OCI-LY7 (cell line): ENCODE measurements around the gene CBFB.

Experiments used
- EZH2phosphoT487 ChIP-seq: fragments of 200-600 bp; sonication (generic); IDR thresholded peaks from 2 replicates; pipeline ENCODE4 v1.6.1; 2018; ENCODE audit warnings: low read depth, borderline replicate concordance, mild to moderate bottlenecking, mixed run types, antibody characterized with exemption, low read length, moderate library complexity, mixed read lengths
- TF ChIP-seq, protein P1 (sequence below): fragments of 200-600 bp; sonication (generic); conservative IDR thresholded peaks from 2 replicates; pipeline ENCODE4 v1.5.1; 2014; ENCODE audit warnings: mild to moderate bottlenecking, antibody characterized with exemption, low read length, moderate library complexity, mixed read lengths

DNA sequence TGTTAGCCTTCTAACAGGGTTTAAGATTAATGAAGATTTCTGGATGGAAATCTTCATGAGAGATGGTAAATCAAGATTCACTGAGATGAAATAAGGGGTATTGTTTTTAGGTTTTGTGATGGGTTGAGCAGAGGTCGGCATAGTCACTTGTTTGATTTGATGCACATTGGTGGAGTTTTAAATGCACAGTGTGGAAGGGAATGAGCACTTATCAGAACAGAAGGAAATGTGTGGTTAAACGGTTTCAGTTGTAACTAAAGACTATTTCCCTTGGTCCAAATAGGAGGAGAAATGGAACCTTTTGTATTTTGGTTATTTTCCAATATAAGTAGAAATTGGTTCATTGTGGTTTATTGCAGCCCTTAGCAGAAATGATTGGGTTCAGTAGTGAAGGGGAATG is 34.1 kb downstream of the CBFB start:
- TF ChIP-seq, protein P1, sequence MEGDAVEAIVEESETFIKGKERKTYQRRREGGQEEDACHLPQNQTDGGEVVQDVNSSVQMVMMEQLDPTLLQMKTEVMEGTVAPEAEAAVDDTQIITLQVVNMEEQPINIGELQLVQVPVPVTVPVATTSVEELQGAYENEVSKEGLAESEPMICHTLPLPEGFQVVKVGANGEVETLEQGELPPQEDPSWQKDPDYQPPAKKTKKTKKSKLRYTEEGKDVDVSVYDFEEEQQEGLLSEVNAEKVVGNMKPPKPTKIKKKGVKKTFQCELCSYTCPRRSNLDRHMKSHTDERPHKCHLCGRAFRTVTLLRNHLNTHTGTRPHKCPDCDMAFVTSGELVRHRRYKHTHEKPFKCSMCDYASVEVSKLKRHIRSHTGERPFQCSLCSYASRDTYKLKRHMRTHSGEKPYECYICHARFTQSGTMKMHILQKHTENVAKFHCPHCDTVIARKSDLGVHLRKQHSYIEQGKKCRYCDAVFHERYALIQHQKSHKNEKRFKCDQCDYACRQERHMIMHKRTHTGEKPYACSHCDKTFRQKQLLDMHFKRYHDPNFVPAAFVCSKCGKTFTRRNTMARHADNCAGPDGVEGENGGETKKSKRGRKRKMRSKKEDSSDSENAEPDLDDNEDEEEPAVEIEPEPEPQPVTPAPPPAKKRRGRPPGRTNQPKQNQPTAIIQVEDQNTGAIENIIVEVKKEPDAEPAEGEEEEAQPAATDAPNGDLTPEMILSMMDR = no peak
- TF ChIP-seq EZH2phosphoT487 = no peak
